NCI-H146 (cell line): ENCODE results near the gene SYNJ2BP.

ENCODE experiments used
- DNase-seq: peaks from one replicate; lab custom pipeline; 2025; lab: John Stamatoyannopoulos, UW

Gene SYNJ2BP

GRCh38 chr14:70391493-70392391, 25.1 kb downstream of the SYNJ2BP start:
- no peak for DNase-seq

- DNase-seq, result no peak
Measured at GRCh38 chr14:70382536-70382935, 34.4 kb downstream of the SYNJ2BP start.

- DNase-seq, result no peak
Measured at GRCh38 chr14:70380824-70381223, 36.1 kb downstream of the SYNJ2BP start.

- no peak for DNase-seq
Measured at GRCh38 chr14:70378696-70379095, 38.2 kb downstream of the SYNJ2BP start.
